CD4-positive, CD25-positive, alpha-beta regulatory T cell (primary cell): Measurements from ENCODE around the gene KCNF1. TPM values are rescaled to one million over a fixed set of nuclear protein-coding genes. Genes with fewer than 3 reads are reported as not detected.

Source experiments
- ATAC-seq, 2 donors: fragments of 150-1000 bp; cut with Tn5 transposase; one replicate each; pipeline ENCODE4 v1.10.0; 2021; ENCODE audit warnings: low read depth in 2 of 2, moderate number of reproducible peaks in 2 of 2, moderate library complexity in 1 of 2
- DNase-seq, 3 donors: peaks; one replicate each; pipeline versions ENCODE4 v3.0.0 to v3.0.0-alpha.2; 2012 to 2022; ENCODE audit warnings: mixed read lengths in 1 of 3
- H3K27ac ChIP-seq: one replicate; pipeline ENCODE4 v1.7.0; 2013; ENCODE audit warnings: mild to moderate bottlenecking, low read length; ENCODE audit not compliant: insufficient read depth, poor library complexity, severe bottlenecking
- H3K27me3 ChIP-seq: one replicate; pipeline ENCODE4 v1.7.0; 2013; ENCODE audit warnings: low read length; ENCODE audit not compliant: control insufficient read depth, insufficient read depth
- H3K36me3 ChIP-seq: one replicate; pipeline ENCODE4 v1.7.0; 2013; ENCODE audit warnings: mild to moderate bottlenecking, low read length, moderate library complexity; ENCODE audit not compliant: control insufficient read depth, insufficient read depth
- H3K4me1 ChIP-seq: 2 replicates; pipeline ENCODE4 v1.7.0; 2013; ENCODE audit warnings: mild to moderate bottlenecking, low read length; ENCODE audit not compliant: insufficient read depth, control insufficient read depth, poor library complexity, severe bottlenecking
- H3K4me3 ChIP-seq: one replicate; pipeline ENCODE4 v1.7.0; 2013; ENCODE audit warnings: low read depth, mild to moderate bottlenecking, low read length, moderate library complexity
- H3K9me3 ChIP-seq, 2 experiments: 1 replicate in 1 of 2; 2 replicates in 1 of 2; pipeline ENCODE4 v1.7.0; 2013; ENCODE audit warnings: low read length in 2 of 2, mild to moderate bottlenecking in 1 of 2, moderate library complexity in 1 of 2; ENCODE audit not compliant: control insufficient read depth in 2 of 2
- H3K27ac Mint-ChIP-seq, 3 donors: one replicate each; pipeline ENCODE4 v1.8.0; 2020 to 2022; ENCODE audit warnings: mild to moderate bottlenecking in 3 of 3, mixed read lengths in 3 of 3, moderate library complexity in 2 of 3
- H3K27me3 Mint-ChIP-seq: one replicate; pipeline ENCODE4 v1.8.0; 2022; ENCODE audit warnings: mild to moderate bottlenecking, mixed read lengths
- H3K36me3 Mint-ChIP-seq: one replicate; pipeline ENCODE4 v1.8.0; 2020; ENCODE audit warnings: mixed read lengths
- H3K4me1 Mint-ChIP-seq, 4 donors: one replicate each; pipeline ENCODE4 v1.8.0; 2020 to 2022; ENCODE audit warnings: mixed read lengths in 4 of 4, mild to moderate bottlenecking in 1 of 4
- H3K4me3 Mint-ChIP-seq, 4 donors: one replicate each; pipeline ENCODE4 v1.8.0; 2020 to 2022; ENCODE audit warnings: mild to moderate bottlenecking in 4 of 4, mixed read lengths in 4 of 4, moderate library complexity in 3 of 4
- H3K9me3 Mint-ChIP-seq, 7 donors: one replicate each; pipeline ENCODE4 v1.8.0; 2020 to 2022; ENCODE audit warnings: mixed read lengths in 7 of 7, mild to moderate bottlenecking in 3 of 7, moderate library complexity in 2 of 7
- polyA plus RNA-seq, 4 donors: library from polyadenylated mRNA; unstranded; fragments of 300-500 nt; fragmentation: Illumina TruSeq; gene quantifications; one replicate each; pipeline ENCODE4 v1.2.3, GENCODE V29; 2021
- total RNA-seq: library from RNA; stranded (reverse); gene quantifications from one replicate; pipeline ENCODE4 v1.2.3, GENCODE V29; 2022

KCNF1 gene
- total and polyA plus RNA-seq, 5 donors from 2014 or later: not detected

DNA sequence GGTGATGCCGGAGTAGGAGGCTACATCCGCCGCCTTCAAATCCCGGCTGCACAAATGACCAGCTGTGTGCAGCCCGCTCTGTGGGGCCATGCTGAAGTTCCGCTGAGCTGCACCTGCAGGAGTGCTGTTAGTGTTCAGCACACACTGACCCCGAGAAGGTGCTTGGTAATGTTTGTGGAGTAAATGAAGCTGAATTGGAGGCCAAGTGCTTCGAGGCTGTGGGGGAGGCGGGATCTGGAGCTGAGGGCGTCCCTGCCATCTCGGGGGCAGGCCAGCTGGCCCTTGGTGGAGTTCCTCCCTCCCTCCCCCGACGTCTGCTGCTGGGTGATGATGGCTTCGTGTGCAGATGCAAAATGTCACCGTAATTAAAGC, 23.2 kb downstream of the KCNF1 start:
- no peak overlapping the region for H3K4me3 Mint-ChIP-seq
- peaks cover 9% of the 10 kb centered on the region for H3K27me3 Mint-ChIP-seq

DNA sequence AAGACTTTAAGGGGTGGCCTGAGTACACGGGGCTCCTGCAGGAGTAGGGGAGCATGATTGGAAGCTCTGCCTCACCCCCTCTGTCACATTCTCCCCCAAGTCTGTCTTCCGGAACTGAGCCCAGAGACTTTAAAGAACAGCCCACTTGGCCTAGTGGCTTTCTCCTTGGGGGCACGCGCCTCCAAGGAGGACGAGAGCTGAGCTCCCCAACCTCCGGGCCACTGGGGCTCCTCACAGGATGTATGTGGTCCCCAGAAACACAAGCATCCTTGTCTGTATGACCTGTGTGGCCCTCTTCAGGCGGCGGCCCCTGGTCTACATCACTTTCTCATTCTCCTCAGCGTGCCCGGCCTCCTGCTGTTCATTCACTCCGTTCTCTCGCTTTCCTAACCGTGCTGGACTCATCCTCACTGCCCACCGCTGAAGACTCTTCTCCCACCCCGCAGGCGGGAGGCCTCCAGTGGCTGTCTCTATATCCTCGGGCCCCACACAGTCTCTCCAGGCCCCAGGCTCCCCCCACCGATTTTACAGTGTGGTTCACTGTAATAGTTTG, 23.7 kb downstream of the KCNF1 start:
- H3K9me3 ChIP-seq: peaks cover 8 to 18% of the 10 kb centered on the region in 2 experiments
- DNase-seq: no peak
- H3K27ac ChIP-seq: no peak overlapping the region
- H3K27me3 ChIP-seq: peaks cover 3% of the 10 kb centered on the region
- no peak overlapping the region for H3K4me3 Mint-ChIP-seq
- no peaks in the 10 kb centered on the region for H3K36me3 ChIP-seq
- peaks cover 0 to 20% (median 7%) of the 10 kb centered on the region in 7 donors for H3K9me3 Mint-ChIP-seq
- H3K4me1 Mint-ChIP-seq: peaks cover 0 to 4% (median 0%) of the 10 kb centered on the region in 4 donors
- H3K27ac Mint-ChIP-seq: no peak overlapping the region
- H3K27me3 Mint-ChIP-seq: peaks cover 5% of the 10 kb centered on the region
- peaks cover 10% of the 10 kb centered on the region for H3K36me3 Mint-ChIP-seq
- no peak overlapping the region for H3K4me3 ChIP-seq
- H3K4me1 ChIP-seq: no peaks in the 10 kb centered on the region
- ATAC-seq: no peak

More for the DNA sequence above, 23.2 kb downstream of the KCNF1 start:
- Histone ChIP-seq H3K4me1 (no peaks in the 10 kb centered on the region), H3K27me3 (peaks cover 3% of the 10 kb centered on the region), H3K36me3 (no peaks in the 10 kb centered on the region), H3K9me3 (peaks cover 8 to 18% of the 10 kb centered on the region in 2 experiments), H3K4me3 (no peak overlapping the region), H3K27ac (no peak overlapping the region)
- Mint-ChIP-seq H3K36me3 (peaks cover 10% of the 10 kb centered on the region), H3K4me1 (peaks cover 0 to 4% (median 0%) of the 10 kb centered on the region in 4 donors), H3K27ac (no peak overlapping the region), H3K9me3 (peaks cover 0 to 17% (median 4%) of the 10 kb centered on the region in 7 donors)
- ATAC-seq (no peak), DNase-seq (no peak)

DNA sequence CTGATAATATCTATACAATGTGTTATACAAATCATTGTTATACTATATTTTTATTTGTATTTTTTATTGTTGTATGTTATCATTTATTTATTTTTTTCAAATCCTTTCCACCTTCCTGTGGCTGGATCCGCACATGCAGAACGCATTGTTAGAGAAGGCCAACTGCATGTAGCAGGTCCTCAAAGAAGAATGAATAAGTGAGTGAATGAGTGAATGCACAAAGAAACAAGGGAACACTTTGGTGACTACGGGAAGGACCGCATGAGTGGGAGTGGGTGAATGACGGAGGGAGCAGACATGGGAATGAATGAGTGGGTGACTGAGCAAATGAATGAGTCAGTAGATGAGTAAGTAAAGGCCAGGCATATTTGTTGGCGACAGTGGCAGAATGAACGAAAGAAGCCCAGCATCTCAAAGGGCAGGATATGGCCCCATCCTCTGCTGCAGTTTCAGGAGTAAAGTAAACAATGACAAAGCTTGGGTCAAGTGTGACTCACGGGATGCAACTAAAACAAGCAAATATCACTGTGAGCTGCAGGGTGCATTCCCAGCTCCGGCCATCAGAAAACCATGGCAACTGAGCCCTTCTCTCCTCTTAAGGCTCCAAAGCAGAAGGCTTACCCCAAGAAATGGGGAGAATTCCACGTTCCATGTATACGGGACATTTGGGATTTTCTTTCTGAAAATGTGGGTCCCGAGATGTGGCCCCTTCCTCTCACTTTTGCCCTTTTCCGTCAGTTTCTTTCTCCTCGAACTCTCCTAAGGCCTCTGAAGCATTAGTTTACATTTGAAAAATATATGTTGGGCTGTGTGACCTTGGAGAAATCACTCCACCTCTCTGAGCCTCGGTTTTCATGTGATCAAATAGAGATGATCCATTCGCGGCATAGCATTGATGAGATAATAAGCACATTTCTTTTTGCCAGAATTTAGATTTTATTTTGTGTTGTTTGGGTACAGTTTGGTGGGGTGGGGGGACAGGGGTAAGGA, 24.5 kb downstream of the KCNF1 start:
- Mint-ChIP-seq H3K27me3 (peaks cover 4% of the 10 kb centered on the region), H3K4me3 (no peak overlapping the region), H3K36me3 (peaks cover 10% of the 10 kb centered on the region), H3K9me3 (peaks cover 0 to 20% (median 8%) of the 10 kb centered on the region in 7 donors), H3K4me1 (peaks cover 0 to 4% (median 0%) of the 10 kb centered on the region in 4 donors), H3K27ac (no peak overlapping the region)
- DNase-seq (no peak), ATAC-seq (no peak)
- Histone ChIP-seq H3K9me3 (peaks cover 8 to 18% of the 10 kb centered on the region in 2 experiments), H3K4me1 (no peaks in the 10 kb centered on the region), H3K27me3 (peaks cover 3% of the 10 kb centered on the region), H3K4me3 (no peak overlapping the region), H3K27ac (no peak overlapping the region), H3K36me3 (no peaks in the 10 kb centered on the region)

DNA sequence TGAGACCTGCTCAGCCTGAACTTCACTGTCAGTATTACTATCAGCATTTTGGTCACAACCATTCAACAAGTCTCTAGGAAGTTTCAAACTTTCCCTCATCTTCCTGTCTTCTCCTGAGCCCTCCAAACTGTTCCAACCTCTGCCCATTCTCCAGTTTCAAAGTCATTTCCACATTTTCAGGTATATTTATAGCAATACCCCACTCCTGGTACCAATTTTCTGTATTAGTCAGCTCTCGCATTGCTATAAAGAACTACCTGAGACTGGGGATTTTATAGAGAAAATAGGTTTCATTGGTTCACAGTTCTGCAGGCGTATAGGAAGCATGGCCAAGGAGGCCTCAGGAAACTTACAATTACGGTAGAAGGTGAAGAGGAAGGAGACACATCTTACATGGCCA, 27.3 kb downstream of the KCNF1 start:
- DNase-seq: no peak
- H3K4me1 Mint-ChIP-seq: no peaks in the 10 kb centered on the region
- Histone ChIP-seq H3K4me1 (no peaks in the 10 kb centered on the region), H3K27ac (no peak overlapping the region), H3K27me3 (peaks cover 3% of the 10 kb centered on the region), H3K9me3 (peaks cover 8 to 18% of the 10 kb centered on the region in 2 experiments), H3K4me3 (no peak overlapping the region), H3K36me3 (no peaks in the 10 kb centered on the region)
- H3K27ac Mint-ChIP-seq: no peak overlapping the region
- H3K36me3 Mint-ChIP-seq: peaks cover 10% of the 10 kb centered on the region
- H3K4me3 Mint-ChIP-seq: no peak overlapping the region
- peaks cover 0 to 20% (median 8%) of the 10 kb centered on the region in 7 donors for H3K9me3 Mint-ChIP-seq
- H3K27me3 Mint-ChIP-seq: peaks cover 20% of the 10 kb centered on the region
- ATAC-seq: no peak

DNA sequence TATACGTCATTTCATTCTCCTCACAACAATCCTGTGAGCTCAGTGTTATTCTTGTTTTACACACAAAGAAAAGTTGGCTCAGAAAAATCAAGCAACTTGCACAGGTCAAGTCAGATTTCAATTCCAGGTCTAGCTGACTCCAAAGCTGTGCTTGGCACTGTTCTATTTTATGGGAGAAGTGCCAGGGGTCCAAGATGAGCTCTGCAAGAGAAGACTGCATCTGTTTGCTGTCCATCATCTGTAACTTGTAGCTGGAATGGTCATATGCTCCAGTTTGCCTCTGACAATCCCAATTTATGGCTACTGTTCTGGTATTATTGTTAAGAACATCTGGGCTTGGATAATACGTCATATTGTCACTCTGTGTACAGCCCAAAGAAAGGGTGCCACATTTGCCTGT, 28.9 kb downstream of the KCNF1 start:
- no peak overlapping the region for H3K4me3 ChIP-seq
- no peak overlapping the region for H3K27ac Mint-ChIP-seq
- no peaks in the 10 kb centered on the region for H3K4me1 ChIP-seq
- H3K9me3 Mint-ChIP-seq: peaks cover 0 to 20% (median 8%) of the 10 kb centered on the region in 7 donors
- H3K36me3 ChIP-seq: no peaks in the 10 kb centered on the region
- H3K36me3 Mint-ChIP-seq: peaks cover 10% of the 10 kb centered on the region
- peaks cover 30% of the 10 kb centered on the region for H3K27me3 Mint-ChIP-seq
- H3K9me3 ChIP-seq: peaks cover 8 to 18% of the 10 kb centered on the region in 2 experiments
- ATAC-seq: no peak
- H3K27ac ChIP-seq: no peak overlapping the region
- no peaks in the 10 kb centered on the region for H3K4me1 Mint-ChIP-seq
- H3K27me3 ChIP-seq: peaks cover 3% of the 10 kb centered on the region
- no peak overlapping the region for H3K4me3 Mint-ChIP-seq
- DNase-seq: no peak

DNA sequence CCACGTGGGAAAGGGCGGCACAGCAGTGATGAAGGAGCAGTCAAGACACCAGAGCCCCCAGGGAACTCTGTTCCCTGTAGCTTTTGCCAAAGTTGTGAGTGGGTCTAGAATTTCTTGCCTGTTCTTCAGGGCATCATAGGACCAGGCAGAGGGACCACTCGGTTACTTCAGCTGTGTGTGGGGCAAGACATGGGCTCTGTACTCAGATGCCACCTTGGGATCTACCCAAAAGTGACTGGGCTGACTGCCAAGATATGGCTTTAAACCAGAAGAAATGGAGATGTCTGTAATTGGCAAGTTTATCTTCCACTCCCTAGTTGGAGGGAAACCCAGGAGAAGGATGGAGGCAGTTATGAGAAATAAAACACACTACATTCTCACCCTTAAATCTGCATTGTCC, 29.6 kb downstream of the KCNF1 start:
- Mint-ChIP-seq H3K4me3 (no peak overlapping the region), H3K9me3 (peaks cover 0 to 20% (median 8%) of the 10 kb centered on the region in 7 donors), H3K27me3 (peaks cover 34% of the 10 kb centered on the region), H3K36me3 (peaks cover 10% of the 10 kb centered on the region), H3K4me1 (no peaks in the 10 kb centered on the region), H3K27ac (no peak overlapping the region)
- no peak overlapping the region for H3K27ac ChIP-seq
- no peak for ATAC-seq
- H3K9me3 ChIP-seq: peaks cover 8 to 18% of the 10 kb centered on the region in 2 experiments
- no peaks in the 10 kb centered on the region for H3K36me3 ChIP-seq
- no peaks in the 10 kb centered on the region for H3K4me1 ChIP-seq
- H3K4me3 ChIP-seq: no peak overlapping the region
- DNase-seq: no peak
- no peaks in the 10 kb centered on the region for H3K27me3 ChIP-seq

DNA sequence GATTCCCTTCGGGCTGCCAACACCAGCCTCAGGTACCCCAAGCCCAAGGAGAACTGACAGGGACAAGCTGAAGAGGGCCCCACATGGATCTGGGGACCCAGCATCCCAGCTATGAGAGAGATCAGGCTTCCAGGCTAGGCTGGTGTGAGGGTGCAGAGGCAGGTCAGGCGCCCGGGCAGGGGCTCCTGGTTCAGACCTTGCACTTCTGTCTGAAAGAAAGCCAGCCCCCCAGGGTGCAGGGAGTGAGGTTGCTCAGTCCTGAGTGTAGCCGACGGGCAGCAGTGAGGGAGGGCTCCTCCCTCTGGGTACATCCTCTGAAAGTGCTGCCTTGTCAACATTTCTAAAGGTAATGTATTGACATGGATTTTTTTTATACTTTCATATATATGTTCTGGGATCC, 33.1 kb downstream of the KCNF1 start:
- H3K9me3 Mint-ChIP-seq: peaks cover 0 to 8% (median 5%) of the 10 kb centered on the region in 7 donors
- Histone ChIP-seq H3K9me3 (no peaks in the 10 kb centered on the region), H3K36me3 (no peaks in the 10 kb centered on the region), H3K4me3 (no peak overlapping the region), H3K27ac (no peak overlapping the region), H3K4me1 (no peaks in the 10 kb centered on the region), H3K27me3 (no peaks in the 10 kb centered on the region)
- no peak overlapping the region for H3K27ac Mint-ChIP-seq
- no peak overlapping the region for H3K4me3 Mint-ChIP-seq
- DNase-seq: no peak
- H3K36me3 Mint-ChIP-seq: no peaks in the 10 kb centered on the region
- ATAC-seq: no peak
- H3K27me3 Mint-ChIP-seq: peaks cover 41% of the 10 kb centered on the region
- H3K4me1 Mint-ChIP-seq: no peaks in the 10 kb centered on the region
